Activated T-cell treated with anti-CD3 and anti-CD28 coated beads for 4 hours (primary cell): ENCODE data around the gene TPCN2.
"Not testable (repeated sequence)": the region's sequence is repeated elsewhere in the genome, so short reads cannot be mapped to it uniquely, and the experiment has no call there.

Experiments
- DNase-seq: peaks from one replicate; pipeline ENCODE4 v3.0.0-alpha.2; 2020

Gene TPCN2

DNA sequence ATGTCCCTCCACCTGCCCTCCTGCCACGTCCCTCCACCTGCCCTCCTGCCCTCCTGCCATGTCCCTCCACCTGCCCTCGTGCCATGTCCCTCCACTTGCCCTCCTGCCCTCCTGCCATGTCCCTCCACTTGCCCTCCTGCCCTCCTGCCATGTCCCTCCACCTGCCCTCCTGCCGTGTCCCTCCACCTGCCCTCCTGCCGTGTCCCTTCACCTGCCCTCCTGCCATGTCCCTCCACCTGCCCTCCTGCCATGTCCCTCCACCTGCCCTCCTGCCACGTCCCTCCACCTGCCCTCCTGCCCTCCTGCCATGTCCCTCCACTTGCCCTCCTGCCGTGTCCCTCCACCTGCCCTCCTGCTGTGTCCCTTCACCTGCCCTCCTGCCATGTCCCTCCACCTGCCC lies 28.2 kb downstream of the TPCN2 start:
- DNase-seq: not testable (repeated sequence)

DNA sequence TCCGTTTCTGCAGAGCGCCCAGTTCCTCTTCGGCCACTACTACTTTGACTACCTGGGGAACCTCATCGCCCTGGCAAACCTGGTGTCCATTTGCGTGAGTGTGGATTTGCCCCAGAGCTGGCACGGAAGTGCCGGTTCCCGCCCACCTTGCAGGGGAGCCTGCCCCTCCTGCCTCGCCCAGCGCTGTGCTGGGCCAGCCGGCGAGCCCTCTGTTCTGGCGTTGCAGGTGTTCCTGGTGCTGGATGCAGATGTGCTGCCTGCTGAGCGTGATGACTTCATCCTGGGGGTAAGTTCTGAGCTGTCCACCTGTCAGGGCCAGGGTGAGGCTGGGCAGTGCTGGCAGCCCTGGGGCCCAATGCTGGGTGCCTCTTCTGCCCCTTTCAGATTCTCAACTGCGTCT lies 29.8 kb downstream of the TPCN2 start:
- DNase-seq: no peak

DNA sequence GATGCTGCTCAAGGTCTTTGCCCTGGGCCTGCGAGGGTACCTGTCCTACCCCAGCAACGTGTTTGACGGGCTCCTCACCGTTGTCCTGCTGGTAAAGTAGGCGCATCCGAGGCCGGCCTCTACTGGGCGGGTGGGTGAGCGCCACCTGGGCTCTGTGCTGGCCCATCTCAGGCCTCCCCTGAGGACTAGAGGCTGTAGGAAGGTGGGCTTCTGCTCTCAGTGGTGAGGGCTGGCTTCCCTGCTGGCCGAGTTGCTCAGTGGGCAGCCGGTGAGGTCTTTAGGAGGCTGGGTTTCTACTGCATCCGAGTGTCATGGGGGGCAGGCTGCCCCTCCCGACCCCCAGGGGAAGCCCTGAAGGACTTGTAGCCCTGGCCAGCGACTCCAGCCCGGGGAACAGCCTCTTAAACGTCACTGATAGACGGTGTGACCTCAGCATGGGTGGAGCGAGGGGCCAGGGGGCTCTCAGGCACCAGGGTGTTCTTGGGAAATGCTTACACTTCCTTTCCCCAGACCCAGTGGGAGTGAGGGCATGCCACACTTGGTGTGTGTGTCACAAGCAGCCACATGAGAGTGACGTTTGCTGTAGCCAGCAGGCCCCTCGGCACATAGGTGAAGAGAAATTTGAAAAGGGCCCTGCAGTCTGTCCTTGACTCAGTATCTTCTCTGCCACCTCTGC lies 30.3 kb downstream of the TPCN2 start:
- DNase-seq: no peak

DNA sequence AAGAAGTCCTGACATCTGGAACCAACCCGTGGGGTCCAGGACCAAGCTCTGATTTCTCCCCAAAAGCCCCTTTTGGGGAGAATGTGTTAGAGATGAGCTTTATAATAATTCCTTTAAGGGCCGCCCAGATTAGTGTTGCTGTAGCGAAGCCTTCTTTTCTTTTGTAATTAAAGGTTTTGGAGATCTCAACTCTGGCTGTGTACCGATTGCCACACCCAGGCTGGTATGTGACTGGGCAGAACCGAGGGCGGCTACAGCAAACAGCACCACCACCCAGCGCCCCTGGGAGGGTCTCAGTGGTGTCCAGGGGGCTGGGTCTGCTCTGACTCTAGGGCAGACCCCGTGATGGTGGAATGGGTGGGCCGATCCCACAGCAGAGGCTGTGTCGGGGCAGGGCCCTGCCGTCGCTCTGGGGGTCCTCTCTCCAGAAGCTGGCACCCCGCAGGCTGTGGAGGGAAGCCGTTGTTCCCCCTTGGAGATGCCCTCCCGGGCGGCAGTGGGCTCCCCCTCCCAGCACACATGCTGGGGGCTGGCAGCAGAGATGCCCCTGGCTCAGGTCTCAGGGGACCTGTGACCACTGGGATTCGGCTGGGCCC lies 31.0 kb downstream of the TPCN2 start:
- DNase-seq: no peak

DNA sequence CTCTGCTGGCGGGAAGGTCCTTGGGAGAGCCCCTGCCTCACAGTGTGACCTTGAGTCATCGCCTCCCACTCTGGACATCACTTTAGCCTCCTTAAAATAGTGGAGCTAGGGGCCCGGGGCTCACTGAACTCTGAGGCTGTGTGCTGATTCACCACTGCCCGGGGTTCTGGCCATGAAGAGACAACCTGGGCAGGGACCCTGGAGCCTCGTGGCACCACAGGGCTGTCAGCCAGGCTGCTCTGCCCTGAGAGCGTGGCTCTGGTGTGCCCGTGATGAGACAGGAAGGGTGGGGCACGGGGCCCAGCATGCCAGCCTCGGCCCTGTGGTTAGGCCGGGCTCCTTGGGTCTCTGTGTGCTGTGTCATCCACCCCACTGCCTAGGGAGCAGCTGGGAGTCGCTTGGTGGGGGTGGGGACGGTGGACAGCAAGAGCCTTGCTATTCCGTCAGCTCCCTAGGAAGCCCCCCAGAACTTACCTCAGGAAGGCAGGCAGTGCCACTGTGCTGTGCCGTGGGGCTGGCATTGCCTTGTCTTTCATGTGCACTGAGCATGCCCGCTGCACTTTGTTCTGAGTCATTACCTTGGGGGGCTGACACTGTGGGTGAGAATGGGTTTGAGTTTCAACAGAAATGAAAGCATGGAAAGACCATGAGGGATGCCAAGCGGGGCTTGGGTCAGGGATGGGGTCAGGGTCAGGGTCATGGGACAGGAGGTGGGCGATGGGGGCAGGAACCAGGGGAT lies 31.7 kb downstream of the TPCN2 start:
- DNase-seq: no peak

DNA sequence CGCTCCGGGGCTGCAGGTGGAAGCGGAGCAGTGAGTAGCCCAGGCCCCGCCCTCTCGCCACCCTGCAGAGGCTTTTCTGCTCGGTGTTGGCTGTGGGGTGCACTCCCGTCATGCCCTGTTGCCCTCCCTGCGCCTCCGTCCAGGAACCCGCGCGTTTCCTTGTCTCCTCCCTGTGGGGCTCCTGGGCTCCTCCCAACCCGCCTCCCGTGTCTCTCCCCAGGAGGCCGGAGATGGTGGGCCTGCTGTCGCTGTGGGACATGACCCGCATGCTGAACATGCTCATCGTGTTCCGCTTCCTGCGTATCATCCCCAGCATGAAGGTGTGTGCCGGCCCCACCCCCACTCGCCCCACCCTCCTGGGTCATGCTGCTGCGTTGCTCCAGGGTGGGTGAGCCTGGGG lies 32.4 kb downstream of the TPCN2 start:
- DNase-seq: no peak

DNA sequence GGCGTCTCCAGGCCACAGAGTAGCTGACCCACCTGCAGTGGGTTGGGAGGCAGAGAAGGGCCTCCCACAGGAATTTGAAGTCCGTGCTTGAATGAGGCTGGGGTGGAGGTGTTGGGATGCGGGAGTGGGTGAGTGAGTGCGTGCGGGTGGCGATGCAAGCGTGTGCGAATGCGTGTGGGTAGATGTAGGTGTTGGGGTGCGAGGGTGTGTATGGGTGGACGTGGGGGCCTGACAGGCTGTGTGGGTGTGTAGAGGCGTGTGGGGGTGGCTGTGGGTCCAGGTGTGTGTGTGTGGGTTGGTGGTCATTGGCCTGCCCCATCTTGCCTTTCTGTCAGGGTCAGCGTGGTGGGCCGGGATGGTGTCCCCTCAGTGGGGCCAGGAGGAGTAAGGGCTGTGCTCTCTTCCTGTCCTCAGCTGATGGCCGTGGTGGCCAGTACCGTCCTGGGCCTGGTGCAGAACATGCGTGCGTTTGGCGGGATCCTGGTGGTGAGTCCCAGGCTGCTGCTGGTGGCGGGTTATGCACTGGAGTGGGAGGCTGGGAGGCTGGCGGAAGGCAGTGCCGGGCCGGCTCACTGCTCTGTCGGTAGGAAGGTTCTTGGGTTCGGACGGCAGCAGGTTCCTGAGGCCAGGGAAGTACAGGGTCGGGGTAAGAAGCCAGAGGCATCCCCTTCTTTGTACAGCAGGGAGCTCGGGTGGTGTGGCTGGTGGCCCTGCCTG lies 35.0 kb downstream of the TPCN2 start:
- DNase-seq: no peak

DNA sequence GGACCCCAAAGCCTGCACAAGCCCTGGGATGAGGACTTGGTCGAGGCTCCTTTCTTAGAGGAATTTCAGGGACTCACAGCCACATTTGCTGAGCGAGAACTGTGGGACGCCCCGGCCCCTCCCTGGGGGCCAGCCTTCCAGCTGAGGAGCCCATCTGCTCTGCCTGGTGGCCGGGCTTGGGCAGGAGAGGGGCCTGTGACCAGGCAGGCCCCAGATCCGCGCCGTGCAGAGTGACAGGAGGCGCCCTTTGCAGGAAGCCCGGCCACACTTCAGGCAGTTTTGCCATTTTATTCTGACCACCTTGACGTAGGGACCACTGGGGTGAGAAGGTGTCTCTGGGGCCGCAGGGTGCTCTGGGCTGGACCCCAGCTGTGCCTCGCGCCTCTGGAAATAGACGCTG lies 35.6 kb downstream of the TPCN2 start:
- DNase-seq: no peak

DNA sequence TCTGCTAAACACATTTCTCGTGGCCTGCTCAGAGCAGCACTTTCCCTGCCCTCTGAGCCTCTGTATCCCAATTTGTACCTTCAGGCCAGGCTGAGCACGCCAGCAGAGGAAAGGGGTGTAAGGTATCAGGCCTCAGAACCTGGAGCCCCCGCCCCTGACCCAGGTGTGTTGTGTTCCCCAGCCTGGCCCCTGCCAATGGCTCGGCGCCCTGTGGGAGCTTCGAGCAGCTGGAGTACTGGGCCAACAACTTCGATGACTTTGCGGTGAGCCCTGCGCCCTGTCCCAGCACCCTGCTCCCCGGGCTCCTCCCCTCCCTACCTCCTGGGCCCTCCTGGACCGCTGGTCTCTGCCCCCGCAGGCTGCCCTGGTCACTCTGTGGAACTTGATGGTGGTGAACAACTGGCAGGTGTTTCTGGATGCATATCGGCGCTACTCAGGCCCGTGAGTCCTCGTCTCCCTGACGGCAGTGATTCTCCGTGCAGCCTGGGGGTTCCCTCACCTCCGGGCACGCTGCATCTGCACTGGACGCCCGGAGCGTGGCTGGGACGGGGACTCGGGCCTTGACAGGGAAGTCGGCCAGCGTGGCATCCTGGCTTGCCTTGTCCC lies 36.9 kb downstream of the TPCN2 start:
- DNase-seq: no peak

DNA sequence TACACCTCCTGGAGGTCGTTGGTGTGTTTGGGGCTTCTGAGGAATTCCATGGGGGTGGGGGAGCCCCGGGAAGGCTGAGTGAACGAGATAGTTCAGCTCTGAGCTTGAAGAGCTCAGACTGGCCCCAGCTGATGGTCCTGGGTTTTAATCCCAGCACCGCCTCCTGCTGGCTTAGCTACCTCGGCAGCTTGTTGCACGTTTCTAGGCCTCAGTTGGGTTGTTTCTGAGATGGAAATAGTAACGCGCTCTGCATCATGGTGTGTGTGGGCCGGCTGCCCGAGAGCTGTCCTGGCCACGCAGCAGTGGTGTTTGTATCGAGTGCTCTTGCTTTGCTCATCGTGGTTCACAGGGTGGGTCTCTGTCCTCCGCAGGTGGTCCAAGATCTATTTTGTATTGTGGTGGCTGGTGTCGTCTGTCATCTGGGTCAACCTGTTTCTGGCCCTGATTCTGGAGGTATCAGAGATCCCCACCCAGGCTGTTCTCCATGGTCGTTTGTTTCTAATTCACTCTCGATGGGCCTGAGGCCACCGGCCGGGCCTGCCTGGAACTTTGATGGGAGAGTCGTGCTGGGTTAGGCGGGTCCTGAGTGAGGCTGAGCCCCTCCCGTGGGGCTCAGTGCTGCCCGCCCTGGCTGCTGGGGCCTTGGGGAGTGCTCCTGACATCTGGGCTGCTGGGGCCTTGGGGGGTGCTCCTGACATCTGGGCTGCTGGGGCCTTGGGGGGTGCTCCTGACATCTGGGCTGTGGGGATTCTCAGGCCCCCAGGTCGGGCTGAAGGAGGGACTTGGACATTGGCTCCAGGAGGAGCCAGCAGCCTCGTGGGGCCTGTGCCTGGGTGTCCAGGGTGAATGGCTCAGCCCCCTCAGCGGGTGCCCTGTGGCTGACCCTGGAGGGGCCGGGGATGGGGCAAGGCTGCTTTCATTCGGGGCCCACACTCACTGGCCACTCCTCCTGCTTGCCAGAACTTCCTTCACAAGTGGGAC lies 37.7 kb downstream of the TPCN2 start:
- DNase-seq: no peak

DNA sequence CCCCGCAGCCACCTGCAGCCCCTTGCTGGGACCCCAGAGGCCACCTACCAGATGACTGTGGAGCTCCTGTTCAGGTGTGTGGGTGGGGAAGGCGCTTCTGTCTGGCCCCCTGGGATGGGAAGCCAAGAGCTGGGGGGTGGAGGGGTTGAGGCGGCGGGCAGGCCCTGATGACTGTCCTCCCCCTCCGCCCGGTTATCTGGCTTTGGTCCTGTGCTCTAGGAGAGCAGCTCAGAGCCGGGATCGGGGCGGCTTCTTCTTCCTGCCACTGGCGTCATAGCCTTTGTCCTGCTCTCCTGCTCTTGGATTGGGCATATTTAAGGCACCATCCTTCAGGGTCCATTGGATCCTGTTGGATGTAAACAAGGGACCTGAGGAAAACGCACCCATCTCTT lies 38.4 kb downstream of the TPCN2 start:
- no peak for DNase-seq

DNA sequence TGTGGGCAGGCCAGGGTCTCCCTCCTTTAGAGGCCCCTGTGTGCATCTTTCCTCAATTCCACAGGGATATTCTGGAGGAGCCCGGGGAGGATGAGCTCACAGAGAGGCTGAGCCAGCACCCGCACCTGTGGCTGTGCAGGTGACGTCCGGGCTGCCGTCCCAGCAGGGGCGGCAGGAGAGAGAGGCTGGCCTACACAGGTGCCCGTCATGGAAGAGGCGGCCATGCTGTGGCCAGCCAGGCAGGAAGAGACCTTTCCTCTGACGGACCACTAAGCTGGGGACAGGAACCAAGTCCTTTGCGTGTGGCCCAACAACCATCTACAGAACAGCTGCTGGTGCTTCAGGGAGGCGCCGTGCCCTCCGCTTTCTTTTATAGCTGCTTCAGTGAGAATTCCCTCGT lies 39.1 kb downstream of the TPCN2 start:
- no peak for DNase-seq

DNA sequence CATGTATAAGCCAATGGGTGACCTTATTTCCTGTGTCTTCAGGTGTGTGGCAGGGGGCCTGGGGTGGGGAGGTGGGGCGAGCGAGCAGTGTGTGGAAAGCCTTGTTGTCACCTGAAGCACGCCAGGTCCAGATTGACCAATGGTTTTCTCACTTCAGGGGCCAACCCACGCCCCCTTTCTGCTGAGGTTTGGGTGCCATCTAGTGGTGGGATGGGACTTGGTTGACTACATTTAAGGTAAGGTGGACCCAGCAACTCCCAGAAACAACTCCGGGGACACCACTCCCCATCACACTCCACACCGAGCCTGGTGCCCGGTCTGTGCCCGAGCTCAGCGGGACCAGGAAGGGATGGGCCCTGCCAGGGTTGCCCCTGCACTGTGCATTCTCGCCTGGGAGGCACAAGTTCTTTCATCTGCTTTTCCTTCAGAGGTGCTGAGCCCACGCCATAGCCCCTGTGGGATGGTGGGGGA lies 40.0 kb downstream of the TPCN2 start:
- DNase-seq: peak; percentile 50

DNA sequence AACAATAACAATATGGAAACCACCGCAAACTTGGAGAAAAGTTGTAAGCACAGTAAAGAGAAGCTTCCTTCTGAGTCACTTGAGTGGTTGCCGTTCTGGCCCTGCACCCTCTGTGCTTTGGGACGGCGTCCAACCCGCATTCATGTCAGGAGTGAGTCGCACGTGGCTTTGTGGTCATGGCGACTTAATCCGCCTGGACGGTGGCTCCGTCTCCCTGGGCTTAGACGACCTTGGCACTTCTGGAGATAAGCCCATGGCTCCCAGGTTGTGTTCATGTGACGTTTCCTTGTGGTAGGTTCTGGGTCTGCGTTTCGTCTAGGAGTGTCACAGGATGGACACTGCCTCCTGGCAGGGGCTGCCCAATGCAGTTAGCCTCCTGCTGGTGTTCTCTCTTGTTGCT lies 40.5 kb downstream of the TPCN2 start:
- no peak for DNase-seq

DNA sequence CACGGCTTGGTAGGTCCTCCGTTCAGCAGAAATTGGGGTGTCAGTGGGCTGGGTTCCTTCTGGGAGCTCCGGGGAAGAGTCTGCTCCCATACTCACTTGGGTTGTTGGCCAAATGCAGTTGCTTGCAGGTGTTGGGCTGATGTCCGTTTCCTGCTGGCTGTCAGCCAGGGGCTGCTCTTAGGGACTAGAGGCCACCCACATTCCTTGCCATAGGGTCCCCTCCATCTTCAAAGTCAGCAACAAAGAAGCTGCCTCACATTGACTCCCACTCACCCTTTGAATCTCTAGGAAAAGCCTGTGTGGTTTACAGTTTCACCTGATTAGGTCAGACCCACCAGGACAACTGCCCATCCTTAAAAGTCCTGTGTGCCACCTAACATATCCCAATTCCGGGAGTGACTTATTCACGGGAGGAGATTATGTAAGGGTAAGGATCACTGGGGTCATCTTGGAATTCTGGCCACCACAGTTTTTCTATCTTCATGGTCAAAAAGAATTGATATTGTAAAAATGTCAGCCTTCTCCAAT lies 43.0 kb downstream of the TPCN2 start:
- DNase-seq: no peak

DNA sequence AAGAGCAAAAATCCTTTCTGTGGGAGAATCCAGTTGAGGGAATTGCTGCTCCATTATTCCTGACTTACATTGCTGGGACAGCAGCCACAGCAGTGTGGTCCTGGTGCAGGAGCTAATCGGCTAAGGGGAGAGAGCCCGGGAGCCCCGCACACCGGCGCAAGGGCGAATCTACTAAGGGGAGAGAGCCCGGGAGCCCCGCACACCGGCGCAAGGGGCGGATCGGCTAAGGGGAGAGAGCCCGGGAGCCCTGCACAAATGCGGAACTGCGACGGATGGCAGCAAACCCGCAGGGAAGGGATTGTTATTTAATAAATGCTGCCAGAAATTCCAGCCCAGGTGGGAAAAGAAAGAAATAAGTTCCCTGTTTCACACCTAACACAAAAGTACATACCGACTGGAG lies 43.5 kb downstream of the TPCN2 start:
- no peak for DNase-seq

DNA sequence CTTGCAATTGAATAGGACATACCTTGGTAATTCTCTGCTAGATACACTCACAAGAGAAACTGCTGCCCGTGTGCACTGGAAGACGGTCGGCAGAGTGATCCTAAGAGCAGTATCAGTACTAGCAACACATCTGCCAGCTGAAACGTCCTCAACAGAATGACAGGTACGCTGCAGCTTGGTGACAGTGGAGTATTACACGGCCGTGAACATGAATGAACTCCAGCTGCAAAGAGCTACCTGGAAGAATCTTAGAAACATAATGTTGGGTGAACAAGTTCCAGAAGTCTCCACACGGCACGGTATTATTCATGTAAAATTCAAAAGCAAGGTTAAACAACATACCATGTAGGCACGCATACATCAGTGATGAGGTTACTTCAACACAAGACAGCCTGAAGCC lies 44.4 kb downstream of the TPCN2 start:
- no peak for DNase-seq

DNA sequence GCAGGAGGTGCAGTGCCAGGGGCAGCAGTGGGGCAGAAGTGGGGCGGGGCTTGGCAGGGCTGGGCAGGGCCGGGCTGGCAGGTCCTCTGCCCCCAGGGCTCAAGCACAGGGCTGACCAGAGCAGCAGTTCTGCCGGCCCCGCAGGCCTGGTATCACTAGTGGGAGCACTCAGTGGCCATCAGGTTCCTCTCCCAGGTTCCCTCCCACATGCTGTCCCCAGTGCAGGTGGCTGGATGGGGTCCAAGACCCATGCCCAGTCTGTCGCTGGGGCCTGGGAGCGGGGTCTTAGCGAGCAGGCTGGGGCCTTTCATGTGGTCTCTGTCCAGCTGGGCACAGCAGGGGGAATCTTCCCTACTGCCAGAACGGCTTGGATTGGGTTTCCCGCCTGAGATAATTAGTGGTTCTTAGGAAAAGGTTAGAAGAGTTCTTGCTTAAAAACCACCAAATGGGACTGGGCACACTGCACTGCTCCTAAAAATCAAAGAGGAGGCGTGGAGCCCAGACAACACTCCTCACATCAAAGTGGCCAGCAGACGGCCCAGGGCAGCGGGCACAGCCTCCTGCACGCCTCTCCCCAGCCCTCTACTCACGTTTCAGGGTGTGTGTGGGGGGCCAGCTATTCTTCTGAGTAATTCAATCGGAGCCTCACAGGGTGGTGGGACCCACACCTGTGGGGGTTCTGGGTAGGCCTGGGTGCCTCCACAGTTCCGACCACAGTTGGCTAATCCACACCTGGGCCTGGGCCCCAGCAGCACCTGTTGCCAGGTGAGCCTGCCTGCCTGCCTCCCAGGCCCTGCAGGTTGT lies 45.6 kb downstream of the TPCN2 start:
- no peak for DNase-seq

DNA sequence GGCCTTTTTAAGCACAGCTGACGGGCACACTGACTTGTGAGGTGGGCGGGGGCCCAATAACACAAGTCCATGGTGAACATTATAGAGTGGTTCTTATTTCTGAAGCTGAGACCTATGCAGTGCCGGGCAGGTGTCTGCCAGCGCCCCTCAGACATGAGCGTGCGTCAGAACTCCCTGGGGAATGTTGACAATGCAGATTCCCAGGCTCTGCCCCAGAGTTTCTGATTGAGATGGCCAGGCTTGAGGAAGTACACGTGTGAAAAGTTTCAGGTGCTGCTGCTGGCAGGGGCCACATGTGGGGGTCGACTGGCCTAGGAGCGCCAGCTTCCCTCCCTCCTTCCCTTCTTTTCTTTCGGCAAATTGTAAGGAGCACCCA lies 46.2 kb downstream of the TPCN2 start:
- no peak for DNase-seq

DNA sequence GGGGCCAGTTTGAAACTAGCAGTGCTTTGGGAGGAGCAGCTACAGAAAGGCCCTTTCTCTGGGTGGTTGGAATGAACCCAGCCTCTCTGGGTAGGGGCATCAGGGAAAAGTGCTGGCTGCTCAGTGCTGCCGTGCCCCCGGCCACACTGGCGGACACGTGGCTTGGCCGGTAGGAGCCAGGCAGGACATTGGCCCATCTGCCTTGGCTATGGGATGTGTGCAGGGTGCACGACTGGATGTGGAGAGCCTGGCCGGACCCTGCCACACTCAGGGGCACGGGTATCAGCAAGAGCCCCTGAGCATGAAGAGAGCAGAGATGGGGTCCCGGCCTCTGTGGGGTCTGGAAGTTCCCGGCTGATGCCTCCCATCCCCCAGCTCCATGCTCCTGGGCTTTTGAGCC lies 46.6 kb downstream of the TPCN2 start:
- DNase-seq: no peak

DNA sequence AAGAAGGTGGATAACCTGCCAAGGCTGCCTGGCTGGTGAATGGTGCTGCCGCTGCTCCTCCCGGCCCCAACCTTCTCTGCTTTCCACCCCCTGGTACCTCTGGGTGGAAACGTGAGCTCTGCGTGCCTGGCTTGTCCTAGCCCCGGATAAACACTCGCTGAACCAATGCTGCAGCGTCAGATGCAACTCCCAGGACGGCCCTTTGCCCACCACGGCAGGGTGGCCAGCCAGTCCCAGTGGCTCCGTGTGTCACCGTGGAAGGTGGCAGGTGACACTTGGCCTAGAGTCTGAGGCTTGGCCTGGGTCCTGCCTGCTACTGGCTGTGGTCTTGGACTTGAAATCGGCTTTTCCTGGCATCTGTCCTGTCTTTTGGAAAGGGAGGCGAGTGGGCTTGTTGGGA lies 47.7 kb downstream of the TPCN2 start:
- no peak for DNase-seq
